ENCODE results near the gene TMCC1.

DNA sequence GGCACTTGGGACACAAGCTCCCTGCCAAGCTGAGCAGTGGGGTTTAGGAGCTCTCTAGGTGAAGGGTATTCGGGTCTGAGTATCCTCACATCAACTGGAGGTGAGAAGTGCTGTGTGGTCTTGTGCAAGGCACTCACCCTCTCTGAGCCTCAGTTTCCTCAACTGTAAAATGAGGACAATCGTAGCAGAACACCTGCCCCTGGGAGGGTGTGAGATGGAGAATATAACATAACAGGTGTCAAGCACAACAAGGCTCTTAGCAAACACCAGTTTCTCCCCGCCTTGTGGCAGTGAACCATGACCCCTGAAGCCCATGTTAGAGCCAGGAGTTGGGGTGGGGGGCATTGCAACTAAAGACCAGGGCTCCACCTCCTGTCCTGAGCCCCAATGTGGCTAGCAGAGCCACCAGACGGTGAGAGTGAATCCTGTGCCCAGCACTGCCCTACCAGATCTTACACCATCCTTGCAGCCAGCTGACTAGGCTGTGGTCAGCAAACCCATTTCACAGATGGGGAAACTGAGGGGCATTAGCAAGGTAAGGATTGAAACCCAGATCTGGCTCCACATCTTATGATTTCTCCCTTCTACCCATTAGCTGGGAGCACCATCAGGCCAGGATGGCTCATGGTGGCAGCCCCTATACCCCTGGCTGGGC is 284.4 kb downstream of the TMCC1 start:
- TF ChIP-seq, protein P1, sequence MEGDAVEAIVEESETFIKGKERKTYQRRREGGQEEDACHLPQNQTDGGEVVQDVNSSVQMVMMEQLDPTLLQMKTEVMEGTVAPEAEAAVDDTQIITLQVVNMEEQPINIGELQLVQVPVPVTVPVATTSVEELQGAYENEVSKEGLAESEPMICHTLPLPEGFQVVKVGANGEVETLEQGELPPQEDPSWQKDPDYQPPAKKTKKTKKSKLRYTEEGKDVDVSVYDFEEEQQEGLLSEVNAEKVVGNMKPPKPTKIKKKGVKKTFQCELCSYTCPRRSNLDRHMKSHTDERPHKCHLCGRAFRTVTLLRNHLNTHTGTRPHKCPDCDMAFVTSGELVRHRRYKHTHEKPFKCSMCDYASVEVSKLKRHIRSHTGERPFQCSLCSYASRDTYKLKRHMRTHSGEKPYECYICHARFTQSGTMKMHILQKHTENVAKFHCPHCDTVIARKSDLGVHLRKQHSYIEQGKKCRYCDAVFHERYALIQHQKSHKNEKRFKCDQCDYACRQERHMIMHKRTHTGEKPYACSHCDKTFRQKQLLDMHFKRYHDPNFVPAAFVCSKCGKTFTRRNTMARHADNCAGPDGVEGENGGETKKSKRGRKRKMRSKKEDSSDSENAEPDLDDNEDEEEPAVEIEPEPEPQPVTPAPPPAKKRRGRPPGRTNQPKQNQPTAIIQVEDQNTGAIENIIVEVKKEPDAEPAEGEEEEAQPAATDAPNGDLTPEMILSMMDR (IDR thresholded peaks at IDR 0.05): no peak
- TF ChIP-seq POLR2AphosphoS5 (IDR thresholded peaks at IDR 0.05): no peak
- TF ChIP-seq POLR2A (IDR thresholded peaks at IDR 0.05): no peak
- TF ChIP-seq EP300 (IDR thresholded peaks at IDR 0.05): no peak
